Endometrial microvascular endothelial cells (primary cell): ENCODE results near the gene PHKB. TPM values are rescaled to one million over a fixed set of nuclear protein-coding genes. Genes with fewer than 3 reads are reported as not detected.

Experiments
- in situ Hi-C: cut with HindIII; loops from 2 replicates; pipeline ENCODE4 v1.10.0; 2017; ENCODE audit warnings: low sequenced_read_pairs, low pct_unique_long_range_greater_than_20kb; ENCODE audit errors: inconsistent ontology term
- total RNA-seq: library from RNA; depleted of rRNA; stranded (reverse); fragments of >200 nt; gene quantifications from one replicate; pipeline ENCODE4 v1.2.3, GENCODE V29; 2015; ENCODE audit errors: inconsistent ontology term

The PHKB gene
- total RNA-seq, 1 donor from 2014 or later = 42.7 TPM

DNA sequence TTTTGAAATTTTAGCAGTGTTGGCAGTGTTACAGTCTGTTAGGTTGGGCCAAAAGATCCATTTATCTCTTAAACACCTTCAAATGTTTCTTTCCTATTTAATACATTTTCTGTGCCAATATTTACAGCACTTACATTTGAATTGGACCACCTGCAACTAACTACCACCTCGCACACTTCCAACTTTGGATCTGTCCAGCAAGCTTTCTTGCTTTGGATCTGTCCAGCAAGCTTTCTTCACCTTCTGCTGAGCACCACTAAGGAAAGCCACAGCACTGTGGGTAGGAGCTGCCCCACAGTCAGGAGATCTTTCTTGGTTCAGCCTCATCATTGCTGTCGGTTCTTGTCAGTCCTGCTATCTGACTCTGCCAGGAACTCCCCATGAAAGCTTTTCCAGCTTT is 129.3 kb downstream of the PHKB start:
- in situ Hi-C loops = no loop called here

GRCh38 chr16:47592232-47592631 is 131.1 kb downstream of the PHKB start:
- in situ Hi-C loops = no loop called here

DNA sequence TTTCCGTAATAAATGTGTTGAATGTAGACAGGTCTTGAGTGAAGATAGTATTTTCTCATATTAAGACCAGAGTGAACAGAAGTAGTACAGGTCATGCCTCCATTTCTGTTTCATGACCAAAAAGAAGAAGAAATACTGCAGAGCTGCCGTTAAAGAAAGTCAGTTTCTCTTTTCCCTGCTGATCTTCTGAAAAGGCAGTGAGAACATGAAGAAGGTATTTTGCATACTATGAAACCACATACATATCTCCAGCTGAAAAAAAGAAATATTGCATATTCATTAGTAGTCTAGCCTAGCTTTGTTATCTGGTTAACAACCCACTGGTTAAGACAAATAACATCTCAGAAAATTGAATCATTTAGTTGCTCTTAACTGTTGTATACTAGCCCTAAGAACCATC is 138.4 kb downstream of the PHKB start:
- in situ Hi-C loops = no loop called here

DNA sequence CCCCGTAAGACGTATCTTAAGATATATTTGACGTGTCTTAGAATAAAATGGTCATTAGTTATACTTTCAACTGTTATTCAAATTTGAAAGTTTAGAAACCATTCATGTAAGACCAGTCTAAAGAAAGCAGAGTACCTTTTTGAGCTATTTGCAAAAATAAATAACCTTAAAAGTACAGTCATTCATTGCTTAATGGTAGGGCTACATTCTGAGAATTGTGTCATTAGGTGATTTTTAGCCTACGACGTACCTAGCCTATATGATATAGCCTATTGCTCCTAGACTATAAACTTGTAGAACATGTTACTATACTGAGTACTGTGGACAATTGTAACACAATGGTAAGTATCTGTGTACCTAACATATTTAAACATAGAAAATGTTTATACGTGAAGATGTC is 139.2 kb downstream of the PHKB start:
- in situ Hi-C loops = no loop called here

DNA sequence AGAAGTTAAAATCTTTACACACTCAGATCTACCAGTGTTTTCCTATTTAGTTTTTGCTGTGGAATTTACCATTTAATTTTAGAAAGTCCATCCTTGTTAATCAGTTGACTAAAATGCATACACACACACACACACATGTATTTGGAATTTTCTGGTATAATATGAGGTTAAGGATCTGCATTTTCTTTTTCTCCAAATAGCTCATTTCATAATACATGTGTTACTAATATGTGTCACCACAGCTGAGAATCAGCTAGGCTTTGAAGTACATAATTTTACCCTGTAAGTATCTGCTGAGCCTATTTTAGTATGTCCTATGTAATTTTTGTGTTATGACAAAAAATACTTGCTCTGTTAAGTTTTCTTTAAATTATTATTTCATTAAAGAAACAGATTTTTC is 143.2 kb downstream of the PHKB start:
- in situ Hi-C loops = no loop called here

- in situ Hi-C loops = no loop called here
These were observed 149.9 kb downstream of the PHKB start for GRCh38 chr16:47611042-47611441.

- in situ Hi-C loops = no loop called here
These were observed 150.8 kb downstream of the PHKB start for GRCh38 chr16:47611848-47612493.

DNA sequence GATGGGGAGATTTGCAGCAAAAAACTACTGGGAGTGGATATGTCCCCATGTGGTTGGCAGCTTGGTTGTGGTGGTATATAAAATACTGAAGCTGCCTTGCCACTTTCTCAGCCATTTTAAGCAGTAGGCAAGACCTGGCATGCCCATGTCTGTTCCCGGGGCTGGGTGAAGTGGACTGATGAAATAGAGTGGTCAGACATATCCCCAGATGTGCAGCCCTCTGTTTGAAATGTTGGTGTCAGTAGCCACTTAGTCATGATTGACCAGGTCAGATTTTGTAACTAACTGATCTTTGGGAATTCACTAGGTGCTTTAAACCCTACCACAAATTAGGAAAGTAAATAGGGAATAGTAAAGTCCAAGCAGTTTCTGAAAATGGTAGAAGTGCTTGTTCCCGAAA is 151.6 kb downstream of the PHKB start:
- in situ Hi-C loops = no loop called here

DNA sequence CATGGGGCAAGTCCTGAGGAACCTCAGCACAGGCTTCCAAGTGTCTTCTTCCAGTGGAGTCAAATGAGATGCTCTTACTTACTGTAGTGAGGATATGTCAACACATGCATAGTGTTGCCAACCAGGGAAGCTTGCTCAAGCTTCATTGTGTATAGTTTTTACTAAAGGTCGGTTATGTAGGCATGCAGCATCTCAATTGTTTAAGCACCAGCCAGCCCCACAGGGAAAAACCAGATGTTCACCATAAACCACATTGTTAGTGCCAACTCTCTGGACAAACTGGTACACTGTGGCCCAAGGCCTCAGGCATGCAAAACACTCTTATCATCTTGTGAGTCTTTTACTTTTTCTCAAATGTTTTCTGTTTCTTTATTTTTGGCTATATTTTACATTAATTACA is 152.1 kb downstream of the PHKB start:
- in situ Hi-C loops = no loop called here

DNA sequence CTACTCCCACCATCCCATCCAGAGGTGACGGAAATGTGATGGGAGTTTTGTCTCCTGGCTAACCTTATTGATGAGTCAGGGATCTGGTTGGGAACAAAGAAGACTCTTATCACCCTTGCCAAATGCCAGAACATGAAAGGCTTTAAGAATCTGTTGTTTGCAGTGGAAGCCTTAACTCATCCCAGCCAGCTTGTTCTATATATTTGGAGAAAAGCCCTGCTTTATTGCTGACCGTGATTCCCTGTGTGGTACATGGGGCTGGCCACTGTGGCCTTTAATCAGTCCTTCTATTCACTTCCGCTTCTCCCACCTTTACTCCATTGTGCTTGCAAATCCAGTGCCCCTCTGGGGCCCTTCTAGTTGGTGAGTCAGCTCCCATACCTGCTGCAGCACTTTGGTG is 156.6 kb downstream of the PHKB start:
- in situ Hi-C loops = no loop called here

DNA sequence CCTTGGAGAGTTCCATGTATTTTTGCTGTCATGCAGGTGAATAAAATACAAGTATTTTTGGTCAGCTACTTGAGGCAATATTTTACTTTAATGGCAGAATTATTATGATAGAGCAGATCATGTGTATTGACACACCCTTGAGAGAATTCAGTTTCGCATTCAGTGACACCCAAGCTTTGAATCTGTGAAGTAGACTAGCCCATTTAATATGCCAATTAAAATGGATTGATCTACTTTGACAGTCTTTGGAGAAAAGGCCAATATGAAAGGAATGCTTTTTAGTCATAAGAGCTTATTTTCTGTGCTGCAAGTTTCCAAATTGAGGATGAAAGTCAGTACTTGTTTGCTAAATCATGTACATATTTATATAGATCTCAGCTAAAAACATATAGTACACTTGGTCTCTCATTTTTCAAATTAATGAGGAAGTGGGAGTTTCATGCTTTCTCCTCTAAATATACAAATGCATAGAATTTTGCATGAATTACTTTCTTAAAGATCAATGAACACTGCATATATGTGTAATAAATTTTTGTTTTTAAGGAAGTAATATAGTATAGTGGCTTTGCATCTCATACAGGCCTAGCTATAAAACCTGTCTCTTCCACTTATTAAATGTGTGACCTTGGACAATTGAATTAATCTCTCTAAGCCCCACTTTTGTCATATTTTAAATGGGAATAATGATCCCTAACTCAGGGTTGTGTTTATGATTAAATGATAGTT is 161.5 kb downstream of the PHKB start:
- in situ Hi-C loops = no loop called here

DNA sequence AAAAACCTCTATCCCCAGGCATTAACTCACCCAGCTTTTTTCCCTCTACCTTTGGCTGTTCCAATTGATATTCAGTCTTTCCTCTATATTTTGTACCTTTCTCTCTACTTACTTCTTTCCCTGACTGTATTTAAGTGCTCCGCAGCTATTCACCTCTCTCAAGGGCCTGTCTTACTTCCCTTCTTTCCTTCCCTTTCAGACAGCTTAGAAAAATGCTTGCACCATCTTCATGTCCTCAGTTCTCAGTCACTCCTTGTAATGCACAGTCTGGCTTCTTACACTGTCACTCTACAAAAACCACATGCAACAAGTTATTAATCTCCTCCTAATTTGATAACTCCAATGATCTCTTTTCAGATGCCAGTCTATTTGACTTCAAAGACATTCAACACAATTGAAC is 163.4 kb downstream of the PHKB start:
- in situ Hi-C loops = no loop called here

- in situ Hi-C loops = no loop called here
These were observed 164.0 kb downstream of the PHKB start for GRCh38 chr16:47625115-47625567.

GRCh38 chr16:47626246-47626645 is 165.1 kb downstream of the PHKB start:
- in situ Hi-C loops = no loop called here

DNA sequence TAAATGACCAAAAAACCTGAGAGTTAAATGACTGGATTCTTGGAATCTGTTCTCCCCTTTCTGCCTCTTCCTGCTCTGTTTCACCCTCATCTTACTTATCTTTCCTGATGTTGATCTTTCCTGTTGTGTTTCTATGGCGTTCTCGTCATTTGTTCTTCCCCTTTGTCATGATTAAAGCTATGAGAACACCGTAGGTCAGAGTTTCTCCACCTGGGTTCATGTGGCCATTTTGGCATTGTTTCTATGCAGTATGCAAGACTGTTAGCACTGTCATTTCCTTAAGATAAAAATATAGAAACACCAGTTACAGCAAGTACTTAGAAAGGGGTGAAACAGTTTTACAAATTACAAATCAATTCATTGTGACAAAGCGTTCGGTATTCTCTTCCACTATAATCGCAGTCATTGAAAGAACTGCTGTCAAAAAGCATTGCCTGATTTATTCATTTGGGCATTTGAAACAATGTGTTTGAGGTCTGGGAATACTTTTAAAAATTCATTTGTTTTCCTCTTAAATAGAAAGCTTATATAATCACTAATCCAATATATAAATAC is 166.0 kb downstream of the PHKB start:
- in situ Hi-C loops = no loop called here

GRCh38 chr16:47627721-47628120 is 166.6 kb downstream of the PHKB start:
- in situ Hi-C loops = no loop called here

- in situ Hi-C loops = no loop called here
These were observed 170.0 kb downstream of the PHKB start for GRCh38 chr16:47631131-47631530.

GRCh38 chr16:47634126-47634525 is 173.0 kb downstream of the PHKB start:
- in situ Hi-C loops = no loop called here

DNA sequence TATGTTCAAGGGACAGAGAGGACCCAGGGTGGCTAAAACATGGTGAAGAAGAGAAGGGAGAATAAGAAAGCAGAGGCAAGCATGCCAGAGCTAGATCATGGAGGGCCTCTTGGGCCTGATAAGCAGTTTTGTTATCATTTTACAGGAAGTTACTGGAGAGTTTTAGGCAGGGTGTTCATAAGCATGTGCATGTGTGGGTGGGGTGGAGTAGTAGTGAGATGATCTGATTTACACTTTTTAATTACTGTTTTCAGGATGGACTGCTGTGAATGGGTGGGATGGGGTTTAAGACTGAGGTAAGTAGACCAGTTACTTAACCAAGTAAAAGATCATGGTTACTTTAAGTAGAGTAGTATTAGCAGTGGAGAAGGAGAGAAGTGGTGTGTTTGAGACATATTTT is 173.6 kb downstream of the PHKB start:
- in situ Hi-C loops = no loop called here

DNA sequence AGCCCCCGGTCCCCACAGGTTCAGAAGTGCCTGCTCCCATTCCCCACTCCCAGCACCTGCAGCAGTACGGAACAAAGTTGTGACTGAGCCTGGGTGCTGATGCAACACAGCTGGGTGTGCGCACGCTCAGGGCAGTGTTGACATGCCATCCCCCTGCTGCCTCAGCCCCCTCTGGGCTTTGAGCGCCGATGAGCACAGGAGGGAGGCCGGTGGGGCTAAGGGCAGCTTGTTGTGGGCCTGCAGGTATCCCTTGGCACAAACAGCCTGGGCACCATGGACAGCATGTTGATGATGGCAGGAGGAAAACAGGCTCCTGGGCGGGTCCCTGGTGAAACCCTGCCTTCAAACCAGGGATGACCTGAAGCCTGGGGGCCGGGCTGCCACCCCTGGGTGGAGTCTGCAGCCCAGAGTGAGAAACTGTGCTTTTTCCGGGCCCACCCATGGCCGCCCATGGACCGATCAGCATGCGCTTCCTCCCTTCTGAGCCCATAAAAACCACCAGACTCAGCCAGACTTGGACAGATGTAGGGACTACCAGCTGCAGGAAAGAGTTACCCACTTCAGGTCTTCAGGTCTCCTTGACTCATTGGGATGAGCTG is 175.5 kb downstream of the PHKB start:
- in situ Hi-C loops = no loop called here
